Measurements from ENCODE around the gene RPS6KB2. TPM values are rescaled to one million over a fixed set of nuclear protein-coding genes. Genes with fewer than 3 reads are reported as not detected.

Gene RPS6KB2
- polyA plus RNA-seq, 1 donor (not counting 4 experiments of a cell fraction or from before 2014, with no cell fraction given) = 61.4 TPM

- no peak overlapping the region for H3K4me3 ChIP-seq (ENCODE audit: control insufficient read depth in 2 of 3, extremely low read depth in 1 of 3, insufficient read depth in 2 of 3, low read depth in 1 of 3, low read length in 3 of 3)
- peaks cover 6% of the 10 kb centered on the region for H3K79me2 ChIP-seq (ENCODE audit: control insufficient read depth, insufficient read depth, low read length)
- H3K27me3 ChIP-seq (ENCODE audit: control insufficient read depth, extremely low read depth, insufficient read depth, low read length) = no peaks in the 10 kb centered on the region
- dilution Hi-C loops (cut with MboI; ENCODE audit: extremely low pct_ligation_motif_present, low sequenced_read_pairs) = no loop called here
- TF ChIP-seq CTCF (optimal IDR thresholded peaks at IDR 0.05 in 1 of 3, IDR thresholded peaks at IDR 0.05 in 1 of 3, conservative IDR thresholded peaks at IDR 0.05 in 1 of 3; ENCODE audit: extremely low read depth in 1 of 3, insufficient read depth in 2 of 3, low read length in 3 of 3) = no peak
- no peak for TF ChIP-seq EZH2 (IDR thresholded peaks at IDR 0.05; ENCODE audit: low read length)
- no peak overlapping the region for H2AFZ ChIP-seq (ENCODE audit: control insufficient read depth, low read length)
- DNase-seq (ENCODE audit: low read depth, low spot score) (no peak), FAIRE-seq (no peak)
- H3K27ac ChIP-seq (ENCODE audit: control insufficient read depth, insufficient read depth, low read length) = no peak overlapping the region
- no peaks in the 10 kb centered on the region for H3K9me3 ChIP-seq (ENCODE audit: control insufficient read depth, low read depth, low read length)
- H3K36me3 ChIP-seq (ENCODE audit: control insufficient read depth in 2 of 2, extremely low read depth in 1 of 2, insufficient read depth in 2 of 2, low read length in 2 of 2) = no peaks in the 10 kb centered on the region
- no peak overlapping the region for H3K4me2 ChIP-seq (ENCODE audit: control insufficient read depth, extremely low read depth, insufficient read depth, low read depth, low read length)
- H3K9ac ChIP-seq (ENCODE audit: control insufficient read depth, extremely low read depth, insufficient read depth, low read length) = no peak overlapping the region
- peaks cover 8% of the 10 kb centered on the region for H3K4me1 ChIP-seq (ENCODE audit: control insufficient read depth, extremely low read depth, insufficient read depth, low read length)
- H4K20me1 ChIP-seq (ENCODE audit: control insufficient read depth, extremely low read depth, insufficient read depth, low read length) = no peaks in the 10 kb centered on the region
- no peaks in the 10 kb centered on the region for H3K9me1 ChIP-seq (ENCODE audit: control insufficient read depth, extremely low read depth, insufficient read depth, low read length)
Measured at GRCh38 chr11:67405688-67406339, 22.5 kb upstream of the RPS6KB2 start.

GRCh38 chr11:67406420-67406968 lies 21.8 kb upstream of the RPS6KB2 start:
- H3K27ac ChIP-seq (ENCODE audit: control insufficient read depth, insufficient read depth, low read length) = no peak overlapping the region

More at GRCh38 chr11:67406420-67406968, 21.8 kb upstream of the RPS6KB2 start:
- FAIRE-seq (no peak), DNase-seq (ENCODE audit: low read depth, low spot score) (no peak)
- TF ChIP-seq CTCF (optimal IDR thresholded peaks at IDR 0.05 in 1 of 3, IDR thresholded peaks at IDR 0.05 in 1 of 3, conservative IDR thresholded peaks at IDR 0.05 in 1 of 3; ENCODE audit: extremely low read depth in 1 of 3, insufficient read depth in 2 of 3, low read length in 3 of 3) = no peak
- TF ChIP-seq EZH2 (IDR thresholded peaks at IDR 0.05; ENCODE audit: low read length) = no peak
- H3K36me3 ChIP-seq (ENCODE audit: control insufficient read depth in 2 of 2, extremely low read depth in 1 of 2, insufficient read depth in 2 of 2, low read length in 2 of 2) = no peaks in the 10 kb centered on the region
- H4K20me1 ChIP-seq (ENCODE audit: control insufficient read depth, extremely low read depth, insufficient read depth, low read length) = no peaks in the 10 kb centered on the region
- H3K4me2 ChIP-seq (ENCODE audit: control insufficient read depth, extremely low read depth, insufficient read depth, low read depth, low read length) = no peak overlapping the region
- H3K27me3 ChIP-seq (ENCODE audit: control insufficient read depth, extremely low read depth, insufficient read depth, low read length) = no peaks in the 10 kb centered on the region
- H3K79me2 ChIP-seq (ENCODE audit: control insufficient read depth, insufficient read depth, low read length) = no peaks in the 10 kb centered on the region
- no peak overlapping the region for H3K9ac ChIP-seq (ENCODE audit: control insufficient read depth, extremely low read depth, insufficient read depth, low read length)
- no peak overlapping the region for H3K4me3 ChIP-seq (ENCODE audit: control insufficient read depth in 2 of 3, extremely low read depth in 1 of 3, insufficient read depth in 2 of 3, low read depth in 1 of 3, low read length in 3 of 3)
- dilution Hi-C loops (cut with MboI; ENCODE audit: extremely low pct_ligation_motif_present, low sequenced_read_pairs) = no loop called here
- peaks cover 6% of the 10 kb centered on the region for H3K4me1 ChIP-seq (ENCODE audit: control insufficient read depth, extremely low read depth, insufficient read depth, low read length)
- H3K9me1 ChIP-seq (ENCODE audit: control insufficient read depth, extremely low read depth, insufficient read depth, low read length) = no peaks in the 10 kb centered on the region
- H2AFZ ChIP-seq (ENCODE audit: control insufficient read depth, low read length) = no peak overlapping the region
- H3K9me3 ChIP-seq (ENCODE audit: control insufficient read depth, low read depth, low read length) = no peaks in the 10 kb centered on the region

Measured in keratinocyte (primary cell).